T-helper 2 cell (primary cell): ENCODE results near the gene COX19.
"Not testable (repeated sequence)": the region's sequence is repeated elsewhere in the genome, so short reads cannot be mapped to it uniquely, and the experiment has no call there.

Source experiments
- DNase-seq, 5 experiments: peaks; one replicate each; pipeline versions ENCODE4 v3.0.0 to v3.0.0-alpha.2; 2012 to 2022

COX19 gene

DNA sequence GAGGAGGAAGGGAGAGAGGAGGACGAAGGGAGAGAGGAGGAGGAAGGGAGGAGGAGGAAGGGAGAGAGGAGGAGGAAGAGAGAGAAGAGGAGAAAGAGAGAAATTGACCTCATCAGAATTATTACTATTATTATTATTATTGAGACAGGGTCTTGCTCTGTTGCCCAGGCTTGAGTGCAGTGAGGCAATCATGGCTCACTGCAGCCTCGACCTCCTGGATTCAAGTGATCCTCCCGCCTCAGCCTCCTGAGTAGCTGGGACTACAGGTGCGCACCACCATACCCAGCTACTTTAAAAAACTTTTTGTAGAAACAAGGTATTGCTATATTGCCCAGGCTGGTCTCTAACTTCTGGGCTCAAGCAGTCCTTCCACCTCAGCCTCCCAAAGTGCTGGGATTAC is 31.6 kb downstream of the COX19 start:
- DNase-seq: not testable (repeated sequence)

DNA sequence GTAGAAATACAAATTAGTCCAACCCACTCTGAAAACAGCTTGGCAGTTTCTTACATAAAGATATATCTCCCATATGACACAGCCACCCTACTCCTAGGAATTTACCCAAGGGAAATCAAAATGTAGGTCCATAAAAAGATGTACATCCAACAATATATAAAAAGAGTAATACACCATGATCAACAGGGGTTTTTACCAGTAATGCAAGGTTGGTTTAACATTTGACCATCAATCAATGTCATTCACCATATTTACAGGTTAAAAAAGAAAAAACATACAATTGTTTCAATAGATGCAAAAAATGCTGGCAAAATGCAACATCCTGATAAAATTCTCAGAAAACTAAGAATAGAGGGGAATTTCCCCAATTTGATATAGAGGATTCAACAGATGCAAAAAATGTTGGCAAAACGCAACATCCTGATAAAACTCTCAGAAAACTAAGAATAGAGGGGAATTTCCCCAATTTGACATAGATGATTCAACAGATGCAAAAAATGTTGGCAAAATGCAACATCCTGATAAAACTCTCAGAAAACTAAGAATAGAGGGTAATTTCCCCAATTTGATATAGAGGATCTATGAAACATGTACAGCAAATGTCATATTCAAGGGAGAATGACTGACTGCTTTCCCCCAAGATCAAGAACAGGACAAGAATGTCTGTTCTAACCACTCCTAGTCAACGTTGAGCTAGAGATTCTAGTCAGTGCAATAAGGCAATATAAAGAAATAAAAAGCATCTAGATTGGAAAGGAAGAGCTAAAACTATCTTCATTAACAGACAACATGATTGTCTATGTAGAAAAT is 34.5 kb downstream of the COX19 start:
- DNase-seq: no peak

DNA sequence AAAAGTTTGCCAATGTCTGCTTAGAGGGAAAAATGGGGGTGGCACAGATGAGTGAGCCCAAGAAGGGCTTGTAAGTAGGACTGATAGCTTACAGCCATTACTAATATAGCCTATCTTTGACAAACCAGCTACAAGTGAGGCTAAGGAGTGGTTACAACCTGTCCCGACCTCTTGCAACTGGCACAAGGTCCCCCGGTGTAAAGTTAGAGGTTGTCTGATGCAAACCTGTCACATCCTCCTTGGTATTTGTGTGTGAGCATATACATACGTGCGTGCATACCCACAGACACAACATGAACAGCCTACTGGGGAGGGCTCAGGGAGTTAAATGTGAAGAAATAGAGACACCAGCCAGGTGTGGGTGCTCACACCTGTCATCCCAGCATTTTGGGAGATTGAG is 35.5 kb downstream of the COX19 start:
- no peak for DNase-seq

DNA sequence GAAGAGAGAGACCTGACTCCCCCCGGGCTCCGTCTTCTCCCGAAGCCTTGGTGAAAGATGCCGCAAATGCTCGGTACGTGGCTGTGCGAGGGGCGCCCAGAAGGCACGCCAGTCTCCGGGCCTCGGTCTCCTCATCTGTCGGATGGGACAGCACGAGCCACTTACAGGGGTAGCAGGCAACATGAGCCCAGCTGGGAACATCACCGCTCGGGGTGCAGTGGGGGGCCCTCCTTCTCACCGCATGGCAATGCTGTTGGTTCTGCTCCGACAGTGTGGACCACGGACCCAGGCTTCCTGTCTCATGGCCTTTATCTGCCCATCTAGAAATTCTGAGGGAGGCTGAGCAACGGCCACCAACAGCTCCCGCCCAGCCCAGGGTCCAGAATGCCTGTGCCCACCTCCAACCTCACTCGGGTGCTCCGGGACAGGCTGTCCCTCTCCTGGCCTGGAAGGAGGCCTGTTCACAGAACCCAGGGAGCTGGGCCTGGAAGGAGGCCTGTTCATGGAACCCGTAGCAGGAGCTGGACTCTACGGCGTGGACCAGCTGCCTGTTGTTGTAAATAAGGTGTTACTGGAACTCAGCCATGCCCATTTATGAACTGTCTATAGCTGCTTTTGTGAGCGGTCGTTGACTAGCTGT is 36.7 kb downstream of the COX19 start:
- DNase-seq: no peak

DNA sequence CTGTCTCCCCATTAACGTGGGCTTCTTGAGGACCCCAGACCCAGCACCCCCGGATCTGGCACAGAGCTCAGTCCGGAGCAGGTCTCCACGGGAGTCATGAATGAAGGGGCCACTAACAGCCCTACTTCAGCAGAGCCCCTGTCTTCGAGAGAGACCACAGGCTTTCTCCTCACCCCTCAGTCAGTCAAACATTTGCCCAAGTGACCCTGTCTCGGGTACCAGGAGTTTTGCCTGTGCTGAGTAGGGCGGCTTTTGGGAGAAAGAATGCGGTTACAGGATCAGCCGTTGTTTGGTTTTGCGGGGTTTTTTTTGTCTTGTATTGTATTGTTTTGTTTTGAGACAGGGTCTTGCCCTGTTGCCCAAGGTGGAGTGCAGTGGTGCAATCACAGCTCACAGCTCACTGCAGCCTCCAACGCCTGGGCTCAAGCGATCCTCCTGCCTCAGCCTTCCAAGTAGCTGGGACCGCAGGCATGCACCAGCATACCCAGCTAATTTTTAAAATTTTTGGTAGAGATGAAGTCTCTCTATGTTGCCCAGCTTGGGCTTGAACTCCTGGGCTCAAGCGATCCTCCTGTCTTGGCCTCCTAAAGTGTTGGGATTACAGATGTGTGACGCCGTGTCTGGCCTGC is 37.4 kb downstream of the COX19 start:
- no peak for DNase-seq

DNA sequence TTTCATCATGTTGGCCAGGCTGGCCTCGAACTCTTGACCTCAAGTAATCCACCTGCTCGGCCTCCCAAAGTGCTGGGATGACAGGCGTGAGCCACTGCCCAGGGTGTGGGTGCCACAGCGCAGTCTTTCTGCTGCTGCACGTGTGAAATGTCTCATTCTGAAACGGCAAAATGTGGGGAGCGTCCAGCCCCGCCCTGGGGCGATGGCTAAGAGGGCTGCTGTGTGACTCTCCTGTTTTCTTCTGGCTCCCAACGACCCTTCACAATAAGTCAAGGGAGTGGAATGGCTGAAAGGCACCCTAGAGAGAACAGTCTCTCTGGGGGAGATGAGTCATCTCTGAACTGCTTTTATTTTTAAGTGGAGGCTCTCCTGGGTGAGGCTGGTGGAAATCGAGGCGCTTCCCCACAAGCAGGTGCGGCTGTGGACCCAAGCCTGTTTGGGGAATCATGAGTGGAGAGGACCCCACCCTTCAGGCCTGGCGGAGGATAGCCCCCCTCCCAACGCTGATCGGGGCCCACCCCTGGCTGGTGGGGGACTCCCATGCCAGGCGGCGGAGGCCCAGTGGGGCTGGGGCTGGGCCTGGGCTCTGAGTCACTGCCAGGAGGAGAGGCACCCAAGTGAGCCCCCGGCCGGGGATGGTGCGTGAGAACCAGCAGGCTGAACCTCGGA is 38.8 kb downstream of the COX19 start:
- peak in 1 of 5 experiments; percentile 59 for DNase-seq

DNA sequence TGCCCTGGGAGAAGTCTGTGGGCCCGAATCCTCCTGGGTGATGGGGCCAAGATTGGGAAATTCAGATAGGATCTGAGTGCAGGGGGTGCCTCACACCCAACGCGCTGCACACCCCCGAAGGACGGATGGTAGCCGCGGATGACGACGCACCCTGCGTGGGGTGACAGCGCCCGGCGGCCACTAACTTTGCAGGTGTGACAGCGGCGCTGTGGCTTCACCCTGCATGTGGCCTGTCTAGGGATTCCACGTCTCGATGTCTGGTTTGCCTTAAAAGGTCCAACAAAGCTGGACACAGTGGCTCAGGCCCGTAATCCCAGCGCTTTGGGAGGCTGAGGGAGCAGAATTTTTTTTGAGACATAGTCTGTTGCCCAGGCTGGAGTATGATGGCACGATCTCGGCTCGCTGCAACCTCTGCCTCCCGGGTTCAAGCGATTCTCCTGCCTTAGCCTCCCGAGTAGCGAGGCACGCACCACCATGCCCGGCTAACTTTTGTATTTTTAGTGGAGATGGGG is 39.4 kb downstream of the COX19 start:
- DNase-seq: no peak

DNA sequence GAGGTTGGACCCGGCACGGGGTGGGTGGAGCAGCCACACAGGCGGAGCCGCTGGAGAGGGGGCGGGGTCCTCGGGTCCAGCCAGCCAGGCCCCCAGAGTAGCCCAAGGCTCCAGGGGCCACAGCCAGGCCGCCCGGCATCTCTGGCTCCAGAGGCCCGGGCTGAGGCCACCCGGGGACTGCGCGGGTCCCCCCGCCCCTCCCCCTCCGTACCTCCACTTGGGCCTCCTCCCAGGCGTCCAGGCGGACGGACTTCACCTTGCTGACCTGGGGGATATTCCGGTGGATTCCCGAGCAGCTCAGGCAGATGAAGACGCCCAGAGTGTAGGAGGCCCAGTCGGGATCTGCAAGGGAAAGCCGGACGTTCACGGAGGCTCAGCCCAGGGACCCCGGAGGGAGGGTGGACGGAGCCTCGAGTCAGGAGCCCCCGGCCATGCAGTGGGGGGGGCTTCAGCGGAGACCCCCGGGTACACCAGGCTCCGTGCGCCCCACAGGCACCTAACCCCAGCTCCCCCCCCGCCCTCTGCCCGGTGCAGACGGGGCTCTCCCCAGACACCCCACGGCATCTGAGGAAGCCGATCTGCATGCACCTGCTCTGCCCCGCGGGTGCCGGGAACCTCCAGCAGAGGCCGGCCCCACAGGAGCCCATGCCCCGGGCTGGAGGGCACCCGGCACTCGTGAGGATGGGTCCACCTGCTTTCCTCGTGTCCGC is 40.0 kb downstream of the COX19 start:
- no peak for DNase-seq

DNA sequence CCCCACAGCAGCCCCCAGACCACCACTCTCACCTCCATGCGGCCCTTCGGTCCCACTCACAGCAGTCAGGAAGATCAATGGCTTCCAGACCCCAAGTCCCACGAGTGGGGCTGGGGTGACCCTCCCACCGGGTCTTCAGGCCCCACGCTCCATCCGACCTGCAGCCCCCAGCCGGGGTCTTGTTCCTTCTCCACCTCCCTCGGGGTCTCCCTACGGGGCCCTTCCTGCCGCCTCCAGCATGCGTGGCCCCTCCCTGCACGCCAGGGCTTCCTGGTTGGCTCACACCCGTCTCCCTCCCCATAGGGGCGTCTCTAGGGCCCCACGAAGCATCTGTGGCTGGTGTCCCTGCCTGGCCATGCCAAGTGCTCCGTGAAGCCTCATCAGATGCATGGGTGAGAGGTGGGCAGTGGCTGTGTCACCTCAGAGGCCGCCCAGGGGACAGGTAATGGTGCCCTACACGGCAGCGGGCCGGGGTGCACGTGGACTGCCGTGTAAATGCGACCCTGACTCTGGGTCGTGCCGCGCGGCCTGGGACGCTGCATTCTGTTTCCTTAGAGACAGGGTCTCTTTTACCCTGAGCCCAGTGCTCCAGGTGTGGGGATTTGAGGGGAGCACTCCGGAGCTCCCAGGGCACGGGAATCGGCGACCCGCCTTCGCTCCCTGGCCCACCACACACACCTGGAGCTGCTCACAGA is 40.7 kb downstream of the COX19 start:
- DNase-seq: no peak

DNA sequence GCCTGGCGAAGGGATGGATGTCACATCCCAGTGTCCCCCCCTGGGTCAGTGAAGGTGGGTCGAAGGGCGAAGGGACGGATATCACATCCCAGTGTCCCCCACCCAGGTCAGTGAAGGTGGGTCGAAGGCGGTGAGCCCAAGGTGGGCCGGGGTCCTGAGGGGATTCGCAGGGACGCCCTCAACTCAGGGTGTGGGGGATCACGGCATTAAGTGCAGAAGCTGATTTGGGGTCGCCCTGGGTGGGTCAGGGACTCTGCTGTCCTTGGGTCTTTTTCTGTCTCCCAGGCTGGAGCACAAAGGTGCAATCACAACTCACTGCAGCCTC is 42.7 kb downstream of the COX19 start:
- no peak for DNase-seq

DNA sequence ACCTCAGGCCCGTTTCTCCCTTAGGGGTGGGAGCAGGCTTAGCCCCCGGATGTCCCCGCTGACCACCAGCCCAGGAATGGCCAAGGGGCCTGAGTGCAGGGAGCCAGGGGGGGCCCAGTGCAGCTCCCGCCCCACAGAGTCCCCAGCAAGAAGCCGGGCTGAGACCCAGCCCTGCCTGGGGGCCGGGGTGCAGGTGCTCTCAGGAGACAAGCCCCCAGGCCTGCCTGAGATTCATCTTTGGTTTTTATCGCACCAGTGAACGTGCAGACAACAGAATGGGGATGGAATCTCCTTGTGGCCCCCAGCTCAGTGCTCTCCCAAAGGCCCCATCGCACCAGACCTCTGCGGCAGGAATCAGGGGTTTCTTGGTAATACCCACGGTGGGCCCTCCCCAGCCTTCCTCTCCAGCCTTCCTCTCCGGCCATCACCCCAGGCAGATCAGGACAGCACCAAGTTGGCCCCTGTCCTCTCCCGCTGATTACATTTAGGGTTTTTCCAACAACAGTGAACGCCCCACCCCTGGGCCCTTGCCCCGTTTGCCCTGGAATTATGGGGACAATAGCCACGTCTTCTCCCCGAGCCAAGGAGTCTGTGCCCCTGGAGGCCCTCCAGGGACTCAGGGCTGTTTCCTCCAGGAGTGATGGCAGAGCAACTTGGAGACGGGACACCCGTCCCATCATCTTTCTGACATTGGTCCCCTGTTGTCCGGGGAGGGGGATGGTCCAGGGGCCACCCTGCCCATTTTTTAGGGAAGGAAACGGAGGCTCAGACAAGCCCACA is 43.3 kb downstream of the COX19 start:
- DNase-seq: no peak

DNA sequence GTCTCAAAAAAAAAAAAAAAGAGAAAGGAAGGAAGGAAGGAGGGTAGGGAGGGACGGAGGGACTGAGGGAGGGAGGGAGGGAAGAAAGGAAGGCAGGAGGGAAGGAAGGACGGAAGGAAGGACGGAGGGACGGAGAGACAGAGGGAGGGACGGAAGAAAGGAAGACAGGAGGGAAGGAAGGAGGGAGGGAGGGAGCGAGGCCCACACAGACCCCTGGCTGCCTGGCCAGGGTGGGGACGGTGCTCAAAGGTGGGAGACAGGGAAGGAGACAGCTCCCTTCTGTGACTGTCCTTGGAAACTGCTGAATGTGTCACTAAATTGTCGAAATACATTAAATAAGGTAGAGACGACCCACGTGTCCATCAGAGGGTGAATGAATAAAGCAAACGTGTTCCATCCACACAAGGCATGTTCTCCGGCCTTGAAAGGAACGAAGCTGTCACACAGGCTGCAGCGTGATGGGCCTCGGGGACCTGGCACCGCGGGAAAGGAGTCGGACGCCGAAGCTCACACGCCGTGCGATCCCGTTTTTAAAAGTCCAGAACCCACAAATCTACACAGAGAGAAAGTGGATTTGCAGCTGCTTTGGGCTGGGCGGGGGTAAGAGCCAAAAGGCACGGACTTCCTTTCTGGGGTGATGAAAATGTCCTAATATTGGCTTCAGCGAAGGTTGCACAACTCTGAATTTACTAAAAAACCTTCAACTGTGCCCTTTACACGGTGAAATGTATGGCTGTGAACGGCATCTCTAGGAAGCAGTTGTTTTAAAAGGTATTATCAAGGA is 44.2 kb downstream of the COX19 start:
- DNase-seq: no peak

DNA sequence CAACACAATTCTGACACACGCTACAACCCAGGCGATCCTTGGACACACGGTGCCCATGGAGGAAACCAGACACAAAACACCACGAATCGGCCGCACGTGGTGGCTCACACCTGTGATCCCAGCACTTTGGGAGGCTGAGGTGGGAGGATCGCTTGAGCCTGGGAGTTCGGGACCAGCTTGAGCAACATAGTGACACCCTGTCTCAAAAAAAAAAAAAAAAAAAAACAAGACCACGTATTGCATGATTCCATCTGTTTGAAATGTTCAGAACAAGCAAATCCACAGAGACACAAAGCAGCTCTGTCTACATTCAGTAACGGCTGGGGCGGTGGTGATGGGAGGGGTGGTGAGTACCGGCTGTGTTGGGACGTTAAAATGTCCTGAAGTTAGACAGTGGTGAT is 46.0 kb downstream of the COX19 start:
- no peak for DNase-seq

DNA sequence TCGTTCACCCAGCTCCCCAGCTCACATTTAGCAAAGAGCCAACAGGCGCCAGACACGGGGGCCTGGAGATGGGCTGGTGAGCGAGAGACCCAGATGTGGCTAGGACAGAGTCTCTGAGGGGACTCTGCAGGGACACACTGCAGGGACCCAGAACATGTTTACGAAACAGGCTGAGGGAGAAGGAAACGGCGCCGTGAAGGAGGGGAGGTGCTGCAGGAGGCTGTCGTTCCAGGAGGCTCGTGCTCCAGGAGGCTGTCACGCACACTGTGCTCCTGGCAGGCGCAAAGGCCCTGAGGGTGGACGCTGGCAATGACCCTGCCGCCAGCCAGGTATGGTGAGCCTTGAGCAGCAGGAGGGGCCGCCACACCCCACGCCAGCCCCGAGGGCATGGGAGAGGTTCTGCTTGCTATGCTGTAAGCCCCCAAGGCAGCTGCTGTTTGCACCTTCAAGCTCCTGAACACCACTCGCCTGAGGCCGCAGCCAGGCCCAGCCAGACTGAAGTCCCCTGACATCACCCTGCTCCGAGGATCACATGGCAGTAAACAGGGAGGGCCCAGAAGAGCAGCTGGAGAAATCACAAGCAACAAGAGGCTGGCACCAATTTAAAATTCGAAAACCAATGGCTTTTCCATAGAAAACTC is 48.2 kb downstream of the COX19 start:
- no peak for DNase-seq

DNA sequence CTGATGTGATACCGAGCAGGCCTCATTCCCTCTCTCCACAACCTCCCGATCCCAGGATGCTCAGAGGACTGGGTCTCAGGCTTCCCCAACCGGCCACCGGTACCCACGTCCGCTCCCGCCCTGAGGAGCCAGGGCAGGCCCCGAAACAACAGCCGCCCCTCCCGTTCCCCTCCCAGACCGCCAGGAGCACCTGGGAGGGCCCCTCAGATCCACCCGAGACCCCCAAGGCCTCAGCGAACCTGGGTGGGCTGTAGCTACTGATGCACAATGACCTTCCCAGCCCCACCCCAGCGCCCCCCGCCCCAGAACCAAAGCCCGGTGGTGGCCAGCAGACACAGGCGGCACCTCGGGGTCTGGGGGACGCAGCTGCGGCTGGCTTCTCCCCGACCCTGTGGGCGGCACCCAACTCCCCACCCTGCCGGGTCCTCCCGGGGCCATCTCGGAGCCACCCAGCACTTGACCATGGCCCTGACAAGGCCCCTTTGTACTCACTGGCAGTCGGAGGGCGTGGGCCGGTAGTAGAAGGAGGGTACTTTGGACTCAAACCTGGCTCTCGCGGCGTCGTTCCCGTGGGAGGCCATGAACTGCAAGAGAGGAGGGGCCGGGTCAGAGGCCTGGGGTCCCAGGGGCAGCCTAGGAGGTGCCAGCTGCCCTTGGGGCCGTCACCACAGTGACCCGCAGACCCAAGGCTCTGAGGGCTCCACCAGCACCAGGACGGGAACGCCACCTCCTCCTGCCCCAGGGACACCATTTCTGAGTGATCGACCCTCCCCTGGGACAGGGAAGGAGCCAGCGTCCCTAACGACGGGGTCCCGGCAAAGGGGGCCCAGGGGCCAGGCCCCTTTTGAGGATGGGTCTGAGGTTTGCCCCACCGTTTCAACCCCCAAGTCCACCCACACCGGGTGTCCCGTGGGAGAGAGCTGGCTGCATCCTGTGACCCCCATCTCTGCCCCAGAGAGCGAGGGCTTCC is 49.0 kb downstream of the COX19 start:
- peak in 1 of 5 experiments; percentile 7 for DNase-seq

DNA sequence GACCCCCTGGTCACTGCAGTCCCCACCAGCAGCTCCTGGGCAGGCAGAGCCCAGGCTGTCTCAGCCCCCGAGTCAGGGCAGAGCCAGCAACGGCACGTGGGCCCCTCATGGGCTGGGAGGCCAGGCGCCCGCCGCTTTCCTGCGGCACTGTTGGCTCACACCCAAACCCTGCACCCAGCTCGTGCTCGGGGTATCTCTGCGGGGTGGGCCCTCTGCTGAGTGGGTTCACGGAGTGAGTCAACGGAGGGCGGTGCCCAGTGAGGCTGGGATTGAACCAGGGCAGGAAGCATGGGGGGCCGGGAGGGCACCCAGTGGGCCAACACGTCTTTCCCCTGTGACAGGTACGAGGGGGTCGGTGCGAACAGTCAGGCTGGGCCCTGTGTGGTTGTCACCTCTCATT is 49.7 kb downstream of the COX19 start:
- DNase-seq: peak in 1 of 5 experiments; percentile 93

DNA sequence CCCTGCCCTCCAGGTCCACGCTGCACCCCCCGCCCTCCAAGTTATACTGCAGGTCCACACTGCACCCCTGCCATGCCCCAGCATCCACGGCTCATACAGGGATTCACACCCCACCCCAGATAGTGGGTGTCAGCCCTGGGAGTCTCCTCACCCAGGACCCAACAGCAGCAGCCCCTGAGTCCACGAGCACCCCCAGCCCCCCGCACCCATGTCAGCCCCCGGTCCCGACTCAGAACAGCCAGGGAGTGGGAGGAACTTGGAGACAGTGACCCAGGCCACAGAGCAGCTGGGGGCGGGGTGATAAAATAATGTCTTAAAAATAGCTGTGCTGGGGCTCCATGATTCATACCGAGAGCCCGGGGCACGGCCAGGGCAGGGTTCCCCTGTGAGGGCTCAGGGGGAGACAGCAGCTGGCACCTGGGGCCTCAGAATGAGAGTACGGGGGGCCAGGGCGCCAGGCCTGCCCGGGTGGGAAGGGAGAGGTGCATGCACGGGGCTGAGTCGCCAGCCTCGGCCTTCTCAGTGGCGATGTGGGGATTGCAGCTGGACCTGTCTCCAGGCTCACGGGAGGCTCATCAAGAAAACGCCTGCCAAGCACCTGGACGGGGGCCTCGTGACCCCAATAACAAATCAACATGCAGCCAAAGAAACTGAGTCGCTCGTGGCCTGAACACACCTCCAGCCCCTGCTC is 50.7 kb downstream of the COX19 start:
- DNase-seq: peak in 4 of 5 experiments; percentile 6 to 66 (median 36)

DNA sequence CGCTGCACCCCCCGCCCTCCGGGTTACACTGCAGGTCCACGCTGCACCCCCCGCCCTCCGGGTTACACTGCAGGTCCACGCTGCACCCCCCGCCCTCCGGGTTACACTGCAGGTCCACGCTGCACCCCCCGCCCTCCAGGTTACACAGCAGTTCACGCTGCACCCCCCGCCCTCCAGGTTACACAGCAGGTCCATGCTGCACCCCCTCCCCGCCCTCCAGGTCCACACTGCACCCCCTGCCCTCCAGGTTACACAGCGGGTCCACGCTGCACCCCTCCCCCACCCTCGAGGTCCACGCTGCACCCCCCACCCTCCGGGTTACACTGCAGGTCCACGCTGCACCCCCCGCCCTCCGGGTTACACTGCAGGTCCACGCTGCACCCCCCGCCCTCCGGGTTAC is 51.3 kb downstream of the COX19 start:
- DNase-seq: not testable (repeated sequence)
